Measurements from ENCODE around the gene C2orf68.
A peak's percentile ranks its signal among the peaks of the same experiment; 100 is the strongest.

The C2orf68 gene

GRCh38 chr2:85575739-85576138, 36.1 kb downstream of the C2orf68 start:
- Histone ChIP-seq H3K27ac (ENCODE audit: low read depth, low read length) (no peak overlapping the region), H3K4me1 (ENCODE audit: control insufficient read depth, low read length) (peaks cover 28% of the 10 kb centered on the region)

DNA sequence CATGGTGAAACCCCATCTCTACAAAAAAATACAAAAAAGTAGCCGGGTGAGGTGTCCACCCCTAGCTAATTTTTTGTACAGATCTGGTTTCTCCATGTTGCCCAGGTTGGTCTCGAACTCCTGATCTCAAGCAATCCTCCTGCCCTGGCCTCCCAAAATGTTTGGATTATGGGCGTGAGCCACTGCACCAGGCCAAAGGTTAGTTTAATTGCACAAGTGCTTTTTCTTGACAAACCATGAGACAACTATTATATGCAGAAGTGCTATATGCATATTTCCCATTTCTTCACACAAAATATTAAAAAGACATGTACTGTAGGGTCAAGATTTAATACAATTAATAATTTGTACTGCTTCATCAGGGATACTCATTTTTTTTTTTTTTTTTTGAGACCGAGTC, 45.6 kb downstream of the C2orf68 start:
- no peaks in the 10 kb centered on the region for H4K20me1 ChIP-seq (ENCODE audit: control insufficient read depth, insufficient read depth, low read depth, low read length)
- peaks cover 19% of the 10 kb centered on the region for H3K4me1 ChIP-seq (ENCODE audit: control insufficient read depth, low read length)
- no peaks in the 10 kb centered on the region for H3K36me3 ChIP-seq (ENCODE audit: control insufficient read depth, low read length)
- peaks cover 12% of the 10 kb centered on the region for H3K27me3 ChIP-seq (ENCODE audit: control insufficient read depth, low read length)
- TF ChIP-seq EZH2phosphoT487 (IDR thresholded peaks at IDR 0.05; ENCODE audit: borderline replicate concordance, low read length) = no peak
- TF ChIP-seq, protein P1, sequence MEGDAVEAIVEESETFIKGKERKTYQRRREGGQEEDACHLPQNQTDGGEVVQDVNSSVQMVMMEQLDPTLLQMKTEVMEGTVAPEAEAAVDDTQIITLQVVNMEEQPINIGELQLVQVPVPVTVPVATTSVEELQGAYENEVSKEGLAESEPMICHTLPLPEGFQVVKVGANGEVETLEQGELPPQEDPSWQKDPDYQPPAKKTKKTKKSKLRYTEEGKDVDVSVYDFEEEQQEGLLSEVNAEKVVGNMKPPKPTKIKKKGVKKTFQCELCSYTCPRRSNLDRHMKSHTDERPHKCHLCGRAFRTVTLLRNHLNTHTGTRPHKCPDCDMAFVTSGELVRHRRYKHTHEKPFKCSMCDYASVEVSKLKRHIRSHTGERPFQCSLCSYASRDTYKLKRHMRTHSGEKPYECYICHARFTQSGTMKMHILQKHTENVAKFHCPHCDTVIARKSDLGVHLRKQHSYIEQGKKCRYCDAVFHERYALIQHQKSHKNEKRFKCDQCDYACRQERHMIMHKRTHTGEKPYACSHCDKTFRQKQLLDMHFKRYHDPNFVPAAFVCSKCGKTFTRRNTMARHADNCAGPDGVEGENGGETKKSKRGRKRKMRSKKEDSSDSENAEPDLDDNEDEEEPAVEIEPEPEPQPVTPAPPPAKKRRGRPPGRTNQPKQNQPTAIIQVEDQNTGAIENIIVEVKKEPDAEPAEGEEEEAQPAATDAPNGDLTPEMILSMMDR (IDR thresholded peaks at IDR 0.05; ENCODE audit: low read depth, low read length, poor library complexity, severe bottlenecking) = no peak
- no peaks in the 10 kb centered on the region; the same call in 1 of the 2 replicates for H3K79me2 ChIP-seq (ENCODE audit: control insufficient read depth, low read length)
- no peak overlapping the region for H3K4me3 ChIP-seq (ENCODE audit: low read length)
- no peaks in the 10 kb centered on the region for H3K9me2 ChIP-seq (replicated peaks; ENCODE audit: control insufficient read depth, low read length)
- no peaks in the 10 kb centered on the region for H3K9me3 ChIP-seq (ENCODE audit: control insufficient read depth, insufficient read depth, low read length)
- H3K4me2 ChIP-seq (ENCODE audit: low read length) = no peak overlapping the region
- no peak overlapping the region for H3K27ac ChIP-seq (ENCODE audit: low read depth, low read length)
- peaks cover 4% of the 10 kb centered on the region; the same call in 1 of the 2 replicates for H3F3A ChIP-seq (ENCODE audit: control insufficient read depth, insufficient read depth)

More at GRCh38 chr2:85575739-85576138, 36.1 kb downstream of the C2orf68 start:
- Histone ChIP-seq H4K20me1 (ENCODE audit: control insufficient read depth, insufficient read depth, low read depth, low read length) (no peaks in the 10 kb centered on the region), H3F3A (ENCODE audit: control insufficient read depth, insufficient read depth) (no peaks in the 10 kb centered on the region), H3K4me2 (ENCODE audit: low read length) (no peak overlapping the region), H3K36me3 (ENCODE audit: control insufficient read depth, low read length) (peaks cover 21% of the 10 kb centered on the region), H3K4me3 (ENCODE audit: low read length) (no peak overlapping the region), H3K27me3 (ENCODE audit: control insufficient read depth, low read length) (peaks cover 13% of the 10 kb centered on the region), H3K9me2 (replicated peaks; ENCODE audit: control insufficient read depth, low read length) (no peaks in the 10 kb centered on the region), H3K9me3 (ENCODE audit: control insufficient read depth, insufficient read depth, low read length) (no peaks in the 10 kb centered on the region), H3K79me2 (ENCODE audit: control insufficient read depth, low read length) (peaks cover 31% of the 10 kb centered on the region)
- TF ChIP-seq, protein P1 (IDR thresholded peaks at IDR 0.05; ENCODE audit: low read depth, low read length, poor library complexity, severe bottlenecking) = no peak
- TF ChIP-seq EZH2phosphoT487 (IDR thresholded peaks at IDR 0.05; ENCODE audit: borderline replicate concordance, low read length) = no peak

DNA sequence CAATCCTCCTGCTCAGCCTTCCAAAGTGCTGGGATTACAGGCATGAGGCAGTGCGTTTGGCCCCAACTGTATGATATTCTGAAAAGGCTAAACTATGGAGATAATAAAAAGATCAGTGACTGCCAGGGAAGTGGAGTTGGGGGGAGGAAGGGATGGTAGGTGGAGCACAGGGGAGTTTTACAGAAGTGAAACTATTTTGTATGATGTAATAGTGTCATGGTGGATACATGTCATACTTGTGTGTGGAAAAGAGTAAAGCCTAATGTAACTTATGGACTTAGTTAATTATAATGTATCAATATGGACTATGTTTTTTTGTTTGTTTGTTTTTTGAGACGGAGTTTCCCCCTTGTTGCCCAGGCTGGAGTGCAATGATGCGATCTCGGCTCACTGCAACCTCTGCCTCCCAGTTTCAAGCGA, 47.7 kb downstream of the C2orf68 start:
- Histone ChIP-seq H3K9me2 (replicated peaks; ENCODE audit: control insufficient read depth, low read length) (no peaks in the 10 kb centered on the region), H3K79me2 (ENCODE audit: control insufficient read depth, low read length) (peaks cover 20% of the 10 kb centered on the region), H3K27ac (ENCODE audit: low read depth, low read length) (peak overlapping the region; percentile 64), H3K4me3 (ENCODE audit: low read length) (peak overlapping the region; percentile 58), H3K27me3 (ENCODE audit: control insufficient read depth, low read length) (no peaks in the 10 kb centered on the region), H3K4me2 (ENCODE audit: low read length) (peak overlapping the region; percentile 72), H3K9me3 (ENCODE audit: control insufficient read depth, insufficient read depth, low read length) (no peaks in the 10 kb centered on the region), H3K36me3 (ENCODE audit: control insufficient read depth, low read length) (no peaks in the 10 kb centered on the region; the same call in 1 of the 2 replicates), H3F3A (ENCODE audit: control insufficient read depth, insufficient read depth) (peaks cover 4% of the 10 kb centered on the region; the same call in 1 of the 2 replicates), H4K20me1 (ENCODE audit: control insufficient read depth, insufficient read depth, low read depth, low read length) (no peaks in the 10 kb centered on the region), H3K4me1 (ENCODE audit: control insufficient read depth, low read length) (peaks cover 30% of the 10 kb centered on the region)
- TF ChIP-seq EZH2phosphoT487 (IDR thresholded peaks at IDR 0.05; ENCODE audit: borderline replicate concordance, low read length) = no peak
- TF ChIP-seq, protein P1 (IDR thresholded peaks at IDR 0.05; ENCODE audit: low read depth, low read length, poor library complexity, severe bottlenecking) = no peak

Data from DOHH2 (cell line).